GM12878 (cell line): ENCODE measurements around the gene SLC13A3. TPM values are rescaled to one million over a fixed set of nuclear protein-coding genes. Genes with fewer than 3 reads are reported as not detected.

ENCODE experiments used
- ATAC-seq: fragments of 200-7000 bp; cut with Tn5 transposase; 3 replicates; pipeline ENCODE4 v1.9.1; 2020; ENCODE audit warnings: mild to moderate bottlenecking, moderate library complexity
- BruUV-seq: library from RNA; stranded (reverse); fragments of 400-500 nt; replicated peaks from 2 replicates; lab custom pipeline; 2021; lab: Mats Ljungman, UMichigan
- CTCF ChIA-PET: fragments of 300-600 bp; sonication (Branson Sonifier 250); formaldehyde crosslinking; extraction: SDS; loops from one replicate; lab custom pipeline; 2021; ENCODE audit warnings: inconsistent platforms; lab: Yijun Ruan, JAX
- POLR2A ChIA-PET: fragments of 350-600 bp; formaldehyde crosslinking; extraction: SDS; loops from one replicate; lab custom pipeline; 2021; ENCODE audit warnings: inconsistent platforms; lab: Charles Lee
- RAD21 ChIA-PET: fragments of 300-600 bp; sonication (Branson Sonifier 250); formaldehyde crosslinking; loops from one replicate; lab custom pipeline; 2023; ENCODE audit warnings: antibody characterized with exemption; ENCODE audit not compliant: unreplicated experiment; lab: Charles Lee
- SMC1A ChIA-PET: fragments of 300-600 bp; sonication (Branson Sonifier 250); formaldehyde crosslinking; loops from one replicate; lab custom pipeline; 2023; ENCODE audit not compliant: unreplicated experiment, uncharacterized antibody; lab: Charles Lee
- DNase-seq: peaks from one replicate; pipeline ENCODE4 v3.0.0-alpha.2; 2011; ENCODE audit warnings: low read depth, low spot score
- FAIRE-seq: peaks from 3 replicates; lab custom pipeline; 2011; peaks lifted over from hg19 to GRCh38; lab: Jason Lieb, UNC
- H2AFZ ChIP-seq: 2 replicates; pipeline ENCODE4 v1.6.0; 2011; ENCODE audit warnings: low read depth, low read length, control low read depth; ENCODE audit not compliant: control insufficient read depth
- H3K27ac ChIP-seq: 2 replicates; pipeline ENCODE4 v1.5.1; 2011; ENCODE audit warnings: control low read depth; ENCODE audit not compliant: control insufficient read depth, insufficient read depth
- H3K27me3 ChIP-seq, 2 experiments: replicated peaks in 1 of 2; 2 replicates each; pipeline versions ENCODE4 v1.6.0 to v1.6.1; 2011; ENCODE audit warnings: low read length in 1 of 2; ENCODE audit not compliant: control insufficient read depth in 2 of 2, insufficient read depth in 2 of 2
- H3K36me3 ChIP-seq, 2 experiments: 2 replicates each; pipeline ENCODE4 v1.5.1; 2011; ENCODE audit warnings: low read length in 1 of 2; ENCODE audit not compliant: control insufficient read depth in 2 of 2, insufficient read depth in 2 of 2
- H3K4me1 ChIP-seq: 2 replicates; pipeline ENCODE4 v1.6.1; 2011; ENCODE audit warnings: mild to moderate bottlenecking, low read length, moderate library complexity, mixed read lengths; ENCODE audit not compliant: control insufficient read depth, insufficient read depth
- H3K4me2 ChIP-seq: 2 replicates; pipeline ENCODE4 v1.6.0; 2011; ENCODE audit warnings: control low read depth; ENCODE audit not compliant: control insufficient read depth, insufficient read depth
- H3K4me3 ChIP-seq: fragments of 200-600 bp; sonication (generic); 2 replicates; pipeline ENCODE4 v1.5.1; 2016
- H3K79me2 ChIP-seq: 2 replicates; pipeline ENCODE4 v1.6.0; 2011; ENCODE audit warnings: low read length; ENCODE audit not compliant: control insufficient read depth, insufficient read depth
- H3K9ac ChIP-seq: 2 replicates; pipeline ENCODE4 v1.8.0; 2011; ENCODE audit warnings: low read length, control low read depth, mixed read lengths; ENCODE audit not compliant: control insufficient read depth, insufficient read depth
- H3K9me3 ChIP-seq: replicated peaks from 3 replicates; pipeline ENCODE4 v1.5.1; 2011; ENCODE audit warnings: mild to moderate bottlenecking, low read length; ENCODE audit not compliant: control insufficient read depth, insufficient read depth
- H4K20me1 ChIP-seq: 2 replicates; pipeline ENCODE4 v1.6.0; 2011; ENCODE audit not compliant: control insufficient read depth, insufficient read depth
- CBFB ChIP-seq: IDR thresholded peaks from 2 replicates; pipeline ENCODE4 v1.6.1; 2016; ENCODE audit warnings: antibody characterized with exemption, low read depth
- CHD2 ChIP-seq: IDR thresholded peaks from 2 replicates; pipeline ENCODE4 v1.6.1; 2011; ENCODE audit warnings: low read depth, low read length, improper control_type of control experiment, borderline replicate concordance
- CHD4 ChIP-seq: fragments of 200-600 bp; sonication (generic); IDR thresholded peaks from 2 replicates; pipeline ENCODE4 v1.6.1; 2016; ENCODE audit warnings: mild to moderate bottlenecking
- ETV6 ChIP-seq, 2 experiments: fragments of 450-650 bp in 1 of 2; IDR thresholded peaks in 1 of 2; conservative IDR thresholded peaks in 1 of 2; 2 replicates each; pipeline ENCODE4 v1.6.1; 2014; ENCODE audit warnings: antibody characterized with exemption in 1 of 2, borderline replicate concordance in 1 of 2, low read depth in 1 of 2, mild to moderate bottlenecking in 1 of 2, moderate library complexity in 1 of 2
- IRF4 ChIP-seq: IDR thresholded peaks from 2 replicates; pipeline ENCODE4 v1.6.1; 2011; ENCODE audit warnings: low read depth, low read length
- JUNB ChIP-seq: IDR thresholded peaks from 2 replicates; pipeline ENCODE4 v1.6.1; 2016; ENCODE audit warnings: antibody characterized with exemption, mild to moderate bottlenecking
- MEF2B ChIP-seq: fragments of 450-650 bp; IDR thresholded peaks from 2 replicates; pipeline ENCODE4 v1.6.1; 2018; ENCODE audit warnings: mild to moderate bottlenecking, moderate library complexity; ENCODE audit not compliant: partially characterized antibody, poor library complexity, severe bottlenecking
- PAX8 ChIP-seq: fragments of 450-650 bp; IDR thresholded peaks from 2 replicates; pipeline ENCODE4 v1.6.1; 2017; ENCODE audit warnings: mild to moderate bottlenecking, moderate library complexity
- TCF12 ChIP-seq: IDR thresholded peaks from 2 replicates; pipeline ENCODE4 v1.6.1; 2011; ENCODE audit warnings: low read depth, mild to moderate bottlenecking, low read length
- TCF7 ChIP-seq: IDR thresholded peaks from 2 replicates; pipeline ENCODE4 v1.6.1; 2014; ENCODE audit warnings: antibody characterized with exemption, borderline replicate concordance
- ZNF384 ChIP-seq: IDR thresholded peaks from 2 replicates; pipeline ENCODE4 v1.6.1; 2012; ENCODE audit warnings: low read depth, mild to moderate bottlenecking, low read length, improper control_type of control experiment, borderline replicate concordance
- ZNF622 ChIP-seq: fragments of 450-650 bp; IDR thresholded peaks from 2 replicates; pipeline ENCODE4 v1.6.1; 2017; ENCODE audit warnings: mild to moderate bottlenecking, inconsistent platforms
- WGBS: methylation state at CpG from one replicate; pipeline ENCODE4 v1.1.6; 2016; ENCODE audit warnings: low lambda C conversion rate; ENCODE audit not compliant: insufficient replicate concordance, insufficient coverage; ENCODE audit errors: missing lambda C conversion rate; 5-methylcytosine and 5-hydroxymethylcytosine counted together
- in situ Hi-C: fragments of 300-500 bp; cut with MboI; formaldehyde crosslinking; loops from 9 replicates; pipeline ENCODE4 v1.14.3; 2018; ENCODE audit warnings: mixed read lengths
- intact Hi-C: fragments of 100-400 bp; cut with micrococcal nuclease; formaldehyde crosslinking; loops from one replicate; pipeline ENCODE4 v1.14.2; 2022; ENCODE audit not compliant: unreplicated experiment
- polyA plus RNA-seq, 11 experiments: library from polyadenylated mRNA; depleted of rRNA in 4 of 11; unstranded in 6 of 11; stranded (reverse) in 5 of 11; fragments of >200 nt; fragmentation: Nextera tagmentation in 4 of 11; fragmentation: Illumina TruSeq in 1 of 11; extraction: Ambion mirVana in 4 of 11; extraction: Trizol in 1 of 11; gene quantifications; 1 replicate in 1 of 11; 2 replicates in 10 of 11; pipeline versions ENCODE4 v1.2.1 to v1.2.3, GENCODE V29; 2011 to 2016; ENCODE audit warnings: inconsistent platforms in 2 of 11, missing spikeins in 2 of 11, low read depth in 1 of 11
- total RNA-seq, 4 experiments: library from RNA; depleted of rRNA in 3 of 4; stranded (reverse); fragments of >200 nt in 3 of 4; fragmentation: Illumina TruSeq in 1 of 4; extraction: Trizol in 1 of 4; gene quantifications; 2 replicates each; pipeline versions ENCODE4 v1.2.1 to v1.2.3, GENCODE V29; 2013 to 2021
- TF ChIP-seq, protein P1 (sequence below): fragments of 450-650 bp; formaldehyde crosslinking; IDR thresholded peaks from 2 replicates; pipeline ENCODE4 v1.5.0; 2022; ENCODE audit warnings: mild to moderate bottlenecking, missing genetic modification characterization
- TF ChIP-seq, protein P2 (sequence below), 3 experiments: IDR thresholded peaks in 2 of 3; conservative IDR thresholded peaks in 1 of 3; 2 replicates each; pipeline ENCODE4 v1.5.1; 2011; ENCODE audit warnings: low read depth in 3 of 3, low read length in 3 of 3, mild to moderate bottlenecking in 3 of 3, control low read depth in 2 of 3, moderate library complexity in 2 of 3, inconsistent platforms in 1 of 3, mixed read lengths in 1 of 3; ENCODE audit not compliant: control insufficient read depth in 2 of 3, insufficient read depth in 1 of 3; ENCODE audit errors: extremely low read depth in 1 of 3

The SLC13A3 gene
- total and polyA plus RNA-seq, 10 of the 15 experiments (the other 5 are each of a cell fraction or from before 2014, with no cell fraction given), result 0.03 to 0.76 (median 0.07) TPM; not detected in 4

DNA sequence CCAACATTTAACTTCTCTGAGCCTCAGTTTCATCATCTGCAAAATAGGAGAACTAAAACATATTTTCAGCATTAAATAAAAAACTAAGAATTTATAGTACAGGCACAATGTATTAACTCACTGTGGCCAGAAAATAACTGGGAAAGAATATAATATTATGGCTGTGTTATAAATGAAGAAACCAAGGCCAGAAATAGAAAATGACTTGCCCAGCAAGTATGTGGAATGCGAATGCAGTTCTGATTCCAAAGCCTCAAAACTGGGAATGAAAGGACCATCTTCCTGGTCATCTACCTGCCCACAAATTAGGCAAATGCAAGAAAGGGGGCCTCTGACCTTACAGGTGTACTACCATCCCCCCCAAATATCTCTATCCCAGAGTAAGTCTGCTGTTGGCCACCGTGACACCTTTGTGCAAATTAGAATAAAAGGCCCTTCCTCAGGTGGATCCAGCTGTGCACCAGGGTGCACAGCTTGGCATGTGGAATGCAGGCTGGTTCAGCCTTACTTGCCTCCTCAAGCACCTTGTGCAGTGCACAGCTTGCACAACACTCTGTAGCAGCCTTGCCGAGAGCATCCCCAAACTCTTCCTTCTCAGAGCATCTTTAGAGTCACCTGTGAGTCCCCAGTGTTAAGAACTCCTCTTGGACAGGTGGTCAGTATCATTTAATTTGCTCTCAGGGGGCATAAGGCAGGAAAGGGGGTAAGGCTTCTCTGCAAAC lies 4.4 kb downstream of the SLC13A3 start:
- Histone ChIP-seq H3K9me3 (no peaks in the 10 kb centered on the region), H3K36me3 (no peaks in the 10 kb centered on the region), H2AFZ (no peak overlapping the region), H3K9ac (no peak overlapping the region), H4K20me1 (no peaks in the 10 kb centered on the region), H3K4me2 (no peak overlapping the region), H3K4me3 (no peak overlapping the region), H3K27ac (no peak overlapping the region), H3K79me2 (no peaks in the 10 kb centered on the region), H3K27me3 (peaks cover 0 to 2% of the 10 kb centered on the region in 2 experiments; a peak in 2 of 4 replicates), H3K4me1 (no peaks in the 10 kb centered on the region)
- BruUV-seq, result no TSS peak
- DNase-seq (no peak), ATAC-seq (no peak), FAIRE-seq (no peak)
- CTCF ChIA-PET, result no interaction called here
- TF ChIP-seq CHD2 (no peak), IRF4 (no peak), CBFB (no peak), TCF7 (no peak), ZNF384 (no peak), ETV6 (conservative IDR thresholded peaks at IDR 0.05 in 1 of 2, IDR thresholded peaks at IDR 0.05 in 1 of 2; ENCODE audit: borderline replicate concordance in 1 of 2, low read depth in 1 of 2) (no peak), MEF2B (no peak), CHD4 (no peak), TCF12 (no peak), JUNB (no peak), PAX8 (no peak), ZNF622 (no peak)
- TF ChIP-seq, protein P1, sequence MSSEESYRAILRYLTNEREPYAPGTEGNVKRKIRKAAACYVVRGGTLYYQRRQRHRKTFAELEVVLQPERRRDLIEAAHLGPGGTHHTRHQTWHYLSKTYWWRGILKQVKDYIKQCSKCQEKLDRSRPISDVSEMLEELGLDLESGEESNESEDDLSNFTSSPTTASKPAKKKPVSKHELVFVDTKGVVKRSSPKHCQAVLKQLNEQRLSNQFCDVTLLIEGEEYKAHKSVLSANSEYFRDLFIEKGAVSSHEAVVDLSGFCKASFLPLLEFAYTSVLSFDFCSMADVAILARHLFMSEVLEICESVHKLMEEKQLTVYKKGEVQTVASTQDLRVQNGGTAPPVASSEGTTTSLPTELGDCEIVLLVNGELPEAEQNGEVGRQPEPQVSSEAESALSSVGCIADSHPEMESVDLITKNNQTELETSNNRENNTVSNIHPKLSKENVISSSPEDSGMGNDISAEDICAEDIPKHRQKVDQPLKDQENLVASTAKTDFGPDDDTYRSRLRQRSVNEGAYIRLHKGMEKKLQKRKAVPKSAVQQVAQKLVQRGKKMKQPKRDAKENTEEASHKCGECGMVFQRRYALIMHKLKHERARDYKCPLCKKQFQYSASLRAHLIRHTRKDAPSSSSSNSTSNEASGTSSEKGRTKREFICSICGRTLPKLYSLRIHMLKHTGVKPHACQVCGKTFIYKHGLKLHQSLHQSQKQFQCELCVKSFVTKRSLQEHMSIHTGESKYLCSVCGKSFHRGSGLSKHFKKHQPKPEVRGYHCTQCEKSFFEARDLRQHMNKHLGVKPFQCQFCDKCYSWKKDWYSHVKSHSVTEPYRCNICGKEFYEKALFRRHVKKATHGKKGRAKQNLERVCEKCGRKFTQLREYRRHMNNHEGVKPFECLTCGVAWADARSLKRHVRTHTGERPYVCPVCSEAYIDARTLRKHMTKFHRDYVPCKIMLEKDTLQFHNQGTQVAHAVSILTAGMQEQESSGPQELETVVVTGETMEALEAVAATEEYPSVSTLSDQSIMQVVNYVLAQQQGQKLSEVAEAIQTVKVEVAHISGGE (CRISPR knock-in tag), result no peak
- TF ChIP-seq, protein P2, sequence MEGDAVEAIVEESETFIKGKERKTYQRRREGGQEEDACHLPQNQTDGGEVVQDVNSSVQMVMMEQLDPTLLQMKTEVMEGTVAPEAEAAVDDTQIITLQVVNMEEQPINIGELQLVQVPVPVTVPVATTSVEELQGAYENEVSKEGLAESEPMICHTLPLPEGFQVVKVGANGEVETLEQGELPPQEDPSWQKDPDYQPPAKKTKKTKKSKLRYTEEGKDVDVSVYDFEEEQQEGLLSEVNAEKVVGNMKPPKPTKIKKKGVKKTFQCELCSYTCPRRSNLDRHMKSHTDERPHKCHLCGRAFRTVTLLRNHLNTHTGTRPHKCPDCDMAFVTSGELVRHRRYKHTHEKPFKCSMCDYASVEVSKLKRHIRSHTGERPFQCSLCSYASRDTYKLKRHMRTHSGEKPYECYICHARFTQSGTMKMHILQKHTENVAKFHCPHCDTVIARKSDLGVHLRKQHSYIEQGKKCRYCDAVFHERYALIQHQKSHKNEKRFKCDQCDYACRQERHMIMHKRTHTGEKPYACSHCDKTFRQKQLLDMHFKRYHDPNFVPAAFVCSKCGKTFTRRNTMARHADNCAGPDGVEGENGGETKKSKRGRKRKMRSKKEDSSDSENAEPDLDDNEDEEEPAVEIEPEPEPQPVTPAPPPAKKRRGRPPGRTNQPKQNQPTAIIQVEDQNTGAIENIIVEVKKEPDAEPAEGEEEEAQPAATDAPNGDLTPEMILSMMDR (IDR thresholded peaks at IDR 0.05 in 2 of 3, conservative IDR thresholded peaks at IDR 0.05 in 1 of 3; ENCODE audit: control insufficient read depth in 2 of 3, extremely low read depth in 1 of 3, insufficient read depth in 1 of 3, low read depth in 3 of 3, low read length in 3 of 3), result no peak
- in situ Hi-C loops (no loop called here), intact Hi-C loops (no loop called here)
- SMC1A ChIA-PET, result no interaction called here
- RAD21 ChIA-PET, result no interaction called here
- WGBS, result 18% methylated on average over 3 of the region's 3 CpGs
- POLR2A ChIA-PET, result no interaction called here
